ENCODE data around the gene POTEF. TPM values are rescaled to one million over a fixed set of nuclear protein-coding genes. Genes with fewer than 3 reads are reported as not detected.
A peak's percentile ranks its signal among the peaks of the same experiment; 100 is the strongest.
"Not testable (repeated sequence)": the region's sequence is repeated elsewhere in the genome, so short reads cannot be mapped to it uniquely, and the experiment has no call there.

Gene POTEF
- total and polyA plus RNA-seq, 2 donors (not counting 3 experiments of a cell fraction or from before 2014, with no cell fraction given): 0.04 TPM; not detected in 1

GRCh38 chr2:130143266-130144039 lies 14.4 kb upstream of the POTEF start:
- H3K4me3 ChIP-seq (replicated peaks in 1 of 3; ENCODE audit: insufficient read depth in 1 of 3, low read depth in 1 of 3, low read length in 3 of 3): peak overlapping the region in 1 of 3 experiments; percentile 28
- not testable (repeated sequence) for H3K27me3 ChIP-seq (ENCODE audit: control insufficient read depth in 2 of 2, insufficient read depth in 2 of 2, low read length in 2 of 2)

DNA sequence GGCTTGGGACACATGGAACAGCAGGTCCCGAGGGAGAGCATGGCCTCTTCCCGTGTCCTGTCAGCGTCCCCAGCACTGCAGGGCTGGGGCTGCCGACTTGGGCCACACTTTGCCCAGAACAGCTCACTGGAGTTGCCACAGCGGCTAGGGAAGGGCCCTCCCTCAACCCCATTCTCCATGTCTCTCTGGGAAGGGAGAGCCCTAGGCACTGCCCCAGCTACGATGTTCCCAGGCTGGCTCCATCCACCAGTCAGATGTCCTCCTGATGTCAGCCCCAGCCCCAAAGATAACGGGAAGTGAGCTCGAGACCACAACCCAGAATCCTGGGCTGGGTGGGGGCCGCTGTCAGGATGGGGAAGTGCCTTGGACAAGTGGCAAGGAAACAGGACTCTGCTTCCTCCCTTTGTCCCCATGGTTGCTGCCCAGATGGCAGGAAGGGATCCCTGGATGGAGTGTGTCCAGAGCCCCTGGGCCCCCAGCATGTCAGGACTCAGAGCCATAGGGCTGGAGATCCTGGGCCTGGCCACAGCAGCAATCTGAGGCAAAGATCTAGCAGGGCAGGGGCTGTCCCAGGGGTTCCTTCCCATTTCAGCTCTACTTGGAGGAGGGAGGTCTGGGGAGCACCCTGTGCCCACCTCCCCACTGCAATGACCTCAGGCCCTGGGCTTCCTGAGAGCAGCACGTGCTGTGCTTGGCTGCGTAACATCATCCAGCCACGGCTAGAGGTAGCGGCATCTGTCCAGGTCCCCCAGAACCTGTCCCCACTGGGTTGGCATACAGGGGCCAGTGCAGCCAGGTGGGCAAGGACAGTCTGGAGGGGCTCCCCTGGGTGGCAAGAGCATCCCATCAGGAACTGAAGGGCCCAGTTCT lies 13.6 kb upstream of the POTEF start:
- POLR2A ChIA-PET; H3K4me2 ChIP-seq (ENCODE audit: insufficient read depth, low read length); H3K27ac ChIP-seq (ENCODE audit: insufficient read depth, low read depth, low read length); FAIRE-seq; H3K27me3 ChIP-seq (ENCODE audit: control insufficient read depth in 2 of 2, insufficient read depth in 2 of 2, low read length in 2 of 2); H3K79me2 ChIP-seq (ENCODE audit: control insufficient read depth, insufficient read depth, low read length); H3K9me1 ChIP-seq (replicated peaks; ENCODE audit: control insufficient read depth, extremely low read depth, insufficient read depth, low read length); H3K36me3 ChIP-seq (ENCODE audit: control insufficient read depth in 2 of 2, extremely low read depth in 1 of 2, insufficient read depth in 2 of 2, low read length in 2 of 2); CTCF ChIA-PET; H4K20me1 ChIP-seq (replicated peaks; ENCODE audit: control insufficient read depth, extremely low read depth, insufficient read depth, low read length); H3K9ac ChIP-seq (replicated peaks; ENCODE audit: extremely low read depth, insufficient read depth, low read length); BruUV-seq (replicated peaks); H3K9me3 ChIP-seq (replicated peaks; ENCODE audit: control insufficient read depth, insufficient read depth, low read length); dilution Hi-C loops (cut with MboI; ENCODE audit: extremely low pct_ligation_motif_present, low sequenced_read_pairs); H2AFZ ChIP-seq (ENCODE audit: low read depth, low read length); DNase-seq (ENCODE audit: low read depth, low spot score); H3K4me3 ChIP-seq (replicated peaks in 1 of 3; ENCODE audit: insufficient read depth in 1 of 3, low read depth in 1 of 3, low read length in 3 of 3); H3K4me1 ChIP-seq (ENCODE audit: control insufficient read depth, extremely low read depth, insufficient read depth, low read length); intact Hi-C loops (cut with micrococcal nuclease): not testable (repeated sequence)

More at GRCh38 chr2:130143266-130144039, 14.4 kb upstream of the POTEF start:
- dilution Hi-C loops (cut with MboI; ENCODE audit: extremely low pct_ligation_motif_present, low sequenced_read_pairs); H3K4me1 ChIP-seq (ENCODE audit: control insufficient read depth, extremely low read depth, insufficient read depth, low read length); H3K36me3 ChIP-seq (ENCODE audit: control insufficient read depth in 2 of 2, extremely low read depth in 1 of 2, insufficient read depth in 2 of 2, low read length in 2 of 2); H3K9me1 ChIP-seq (replicated peaks; ENCODE audit: control insufficient read depth, extremely low read depth, insufficient read depth, low read length); intact Hi-C loops (cut with micrococcal nuclease); H3K27ac ChIP-seq (ENCODE audit: insufficient read depth, low read depth, low read length); DNase-seq (ENCODE audit: low read depth, low spot score); H3K79me2 ChIP-seq (ENCODE audit: control insufficient read depth, insufficient read depth, low read length); BruUV-seq (replicated peaks); H4K20me1 ChIP-seq (replicated peaks; ENCODE audit: control insufficient read depth, extremely low read depth, insufficient read depth, low read length); FAIRE-seq; H3K9ac ChIP-seq (replicated peaks; ENCODE audit: extremely low read depth, insufficient read depth, low read length); POLR2A ChIA-PET; CTCF ChIA-PET; H3K4me2 ChIP-seq (ENCODE audit: insufficient read depth, low read length); H3K9me3 ChIP-seq (replicated peaks; ENCODE audit: control insufficient read depth, insufficient read depth, low read length); H2AFZ ChIP-seq (ENCODE audit: low read depth, low read length): not testable (repeated sequence)

GRCh38 chr2:130141645-130142370 lies 12.8 kb upstream of the POTEF start:
- H3K4me3 ChIP-seq (replicated peaks in 1 of 3; ENCODE audit: insufficient read depth in 1 of 3, low read depth in 1 of 3, low read length in 3 of 3); BruUV-seq (replicated peaks); H4K20me1 ChIP-seq (replicated peaks; ENCODE audit: control insufficient read depth, extremely low read depth, insufficient read depth, low read length); intact Hi-C loops (cut with micrococcal nuclease); dilution Hi-C loops (cut with MboI; ENCODE audit: extremely low pct_ligation_motif_present, low sequenced_read_pairs); H3K4me1 ChIP-seq (ENCODE audit: control insufficient read depth, extremely low read depth, insufficient read depth, low read length); H3K9ac ChIP-seq (replicated peaks; ENCODE audit: extremely low read depth, insufficient read depth, low read length); H2AFZ ChIP-seq (ENCODE audit: low read depth, low read length); DNase-seq (ENCODE audit: low read depth, low spot score); H3K9me1 ChIP-seq (replicated peaks; ENCODE audit: control insufficient read depth, extremely low read depth, insufficient read depth, low read length); H3K79me2 ChIP-seq (ENCODE audit: control insufficient read depth, insufficient read depth, low read length); CTCF ChIA-PET; H3K9me3 ChIP-seq (replicated peaks; ENCODE audit: control insufficient read depth, insufficient read depth, low read length); POLR2A ChIA-PET; H3K4me2 ChIP-seq (ENCODE audit: insufficient read depth, low read length); H3K27ac ChIP-seq (ENCODE audit: insufficient read depth, low read depth, low read length); H3K36me3 ChIP-seq (ENCODE audit: control insufficient read depth in 2 of 2, extremely low read depth in 1 of 2, insufficient read depth in 2 of 2, low read length in 2 of 2); FAIRE-seq; H3K27me3 ChIP-seq (ENCODE audit: control insufficient read depth in 2 of 2, insufficient read depth in 2 of 2, low read length in 2 of 2): not testable (repeated sequence)
